Pons (tissue), 1 donor: ENCODE data around the gene TFE3.

ENCODE experiments used
- DNase-seq: peaks from one replicate; pipeline ENCODE4 v3.0.0-alpha.2; 2016; ENCODE audit warnings: low spot score

TFE3 gene, protein sequence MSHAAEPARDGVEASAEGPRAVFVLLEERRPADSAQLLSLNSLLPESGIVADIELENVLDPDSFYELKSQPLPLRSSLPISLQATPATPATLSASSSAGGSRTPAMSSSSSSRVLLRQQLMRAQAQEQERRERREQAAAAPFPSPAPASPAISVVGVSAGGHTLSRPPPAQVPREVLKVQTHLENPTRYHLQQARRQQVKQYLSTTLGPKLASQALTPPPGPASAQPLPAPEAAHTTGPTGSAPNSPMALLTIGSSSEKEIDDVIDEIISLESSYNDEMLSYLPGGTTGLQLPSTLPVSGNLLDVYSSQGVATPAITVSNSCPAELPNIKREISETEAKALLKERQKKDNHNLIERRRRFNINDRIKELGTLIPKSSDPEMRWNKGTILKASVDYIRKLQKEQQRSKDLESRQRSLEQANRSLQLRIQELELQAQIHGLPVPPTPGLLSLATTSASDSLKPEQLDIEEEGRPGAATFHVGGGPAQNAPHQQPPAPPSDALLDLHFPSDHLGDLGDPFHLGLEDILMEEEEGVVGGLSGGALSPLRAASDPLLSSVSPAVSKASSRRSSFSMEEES

DNA sequence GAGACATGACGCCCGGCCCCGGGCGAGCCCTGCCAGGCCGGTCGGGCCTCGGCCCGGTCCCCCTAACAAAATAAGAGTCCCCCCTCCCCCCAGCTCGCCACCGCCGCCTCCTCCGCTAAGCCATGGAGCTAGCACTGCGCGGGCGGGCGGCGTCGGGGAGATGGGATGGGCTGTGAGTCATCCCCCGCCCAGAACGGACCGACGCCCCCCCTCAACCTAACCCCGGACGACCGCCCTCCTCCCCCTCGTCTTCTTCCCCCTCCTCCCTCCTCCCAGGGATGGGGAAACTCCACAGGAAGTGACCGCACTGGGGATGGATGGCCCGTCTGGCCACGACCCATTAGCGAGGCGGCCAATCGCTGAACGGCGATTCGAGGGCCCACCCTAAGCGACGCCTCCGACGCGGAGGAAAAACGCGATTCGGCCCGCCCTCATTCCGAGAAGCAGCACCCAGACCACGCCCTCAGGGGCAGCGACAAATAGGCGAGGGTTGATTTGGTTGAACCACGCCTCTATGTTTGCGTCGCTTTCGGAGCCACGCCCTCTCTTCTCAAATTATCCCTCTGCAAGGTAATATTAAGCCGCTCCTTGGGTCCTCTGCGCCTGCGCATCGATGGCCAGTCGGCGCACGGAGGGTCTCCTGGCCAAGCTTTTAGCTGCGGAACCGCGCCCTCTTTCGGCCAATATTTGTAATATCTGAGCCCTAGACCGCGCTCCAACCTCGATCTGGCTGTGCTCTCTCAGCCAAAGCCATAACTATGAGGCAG, at the start of gene TFE3:
Gene TFE3, minus strand, starts transcription at position 138 of the 767 bp plus-strand sequence. Its CDS starts 131 bp downstream, at position 7.
- DNase-seq = peak; percentile 98

DNA sequence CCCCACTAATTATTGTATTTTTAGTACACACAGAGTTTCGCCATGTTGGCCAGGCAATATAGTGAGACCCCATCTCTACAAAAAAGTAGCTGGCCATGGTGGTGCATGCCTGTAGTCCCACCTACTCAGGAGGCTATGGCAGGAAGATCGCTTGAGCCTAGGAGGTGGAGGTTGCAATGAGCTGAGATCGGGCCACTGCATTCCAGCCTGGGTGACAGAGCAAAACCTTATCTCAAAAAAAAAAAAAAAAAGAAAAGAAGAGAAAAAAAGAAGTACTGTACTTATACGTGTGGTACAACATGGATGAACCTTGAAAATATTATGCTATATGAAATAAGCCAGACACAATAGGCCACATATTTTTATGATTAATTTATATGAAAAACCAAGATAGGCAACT, 46.4 kb upstream of the TFE3 start:
- DNase-seq = no peak

DNA sequence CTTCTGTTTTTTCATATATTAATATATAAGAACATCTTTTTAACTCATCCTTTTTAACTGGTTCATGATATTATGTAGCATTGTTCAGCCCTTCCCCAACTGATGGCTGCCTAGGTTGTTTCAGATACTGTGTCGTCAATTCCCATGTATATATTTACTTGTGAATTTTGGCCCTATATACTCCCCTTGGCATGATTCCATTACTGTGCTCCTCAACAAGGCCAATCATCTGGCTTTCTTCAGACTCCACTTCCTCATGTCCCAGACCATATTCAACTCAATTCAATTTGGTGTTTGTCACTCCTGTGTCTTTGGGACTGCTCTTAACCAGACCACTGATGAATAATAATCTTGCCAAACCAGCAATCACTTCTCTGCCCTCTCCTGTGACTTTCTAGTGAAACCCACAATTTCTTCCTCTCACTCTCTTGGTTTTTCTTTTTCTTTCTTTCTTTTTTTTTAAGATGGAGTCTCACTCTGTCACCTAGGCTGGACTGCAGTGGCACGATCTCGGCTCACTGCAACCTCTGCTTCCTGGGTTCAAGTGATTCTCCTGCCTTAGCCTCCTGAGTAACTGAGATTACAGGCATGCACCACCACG, 39.2 kb upstream of the TFE3 start:
- DNase-seq = no peak

DNA sequence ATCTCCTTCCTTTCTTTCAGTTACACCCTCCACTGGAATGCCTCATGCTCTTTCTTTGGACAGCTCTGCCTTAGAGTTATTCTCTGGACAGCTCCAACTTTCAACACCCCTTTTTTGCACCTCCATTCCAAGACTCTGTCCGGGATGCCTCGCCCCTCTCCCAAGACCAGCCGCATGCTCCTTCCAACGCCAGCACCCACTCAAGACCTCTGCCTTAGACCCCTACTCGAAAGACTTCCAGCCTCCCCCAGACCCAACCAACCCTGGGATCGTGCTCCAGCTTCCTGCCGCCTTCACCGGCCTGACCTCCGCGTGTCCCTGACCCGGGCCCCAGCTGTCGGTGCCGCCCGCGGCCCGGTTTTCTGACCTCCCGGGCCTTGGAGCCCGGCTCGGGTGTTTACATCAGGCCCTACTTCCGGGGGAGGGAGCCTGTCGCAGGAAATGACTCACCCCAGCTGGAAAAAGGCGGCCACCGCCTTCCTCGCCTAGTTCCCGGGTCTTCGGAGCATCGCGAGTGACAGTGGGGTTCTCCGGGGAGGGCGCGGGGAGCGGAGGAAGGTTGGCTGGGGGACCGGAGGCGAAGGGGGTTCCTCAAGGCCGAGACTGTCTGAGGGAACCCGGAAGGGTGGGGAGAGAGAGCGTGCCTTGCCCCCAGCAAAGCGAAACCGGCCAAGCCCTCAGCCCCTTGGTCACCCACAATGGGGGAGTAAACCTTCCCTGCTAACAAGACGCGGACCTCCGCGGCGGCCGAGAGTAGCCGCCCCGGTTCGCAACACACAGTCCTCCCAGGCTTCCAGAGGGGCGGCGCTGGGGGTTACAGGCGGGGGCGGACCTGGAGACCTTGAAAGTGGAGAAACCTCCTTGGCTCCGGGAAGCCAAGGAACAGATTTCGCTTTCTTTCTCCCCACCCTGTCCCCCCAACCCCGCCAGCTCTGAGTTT, 36.6 kb upstream of the TFE3 start, which contains the start of gene WDR45:
Gene WDR45, minus strand, starts transcription at position 399 of the 940 bp plus-strand sequence. CDS start 1,792 bp downstream, outside the sequence.
- DNase-seq = peak; percentile 63

DNA sequence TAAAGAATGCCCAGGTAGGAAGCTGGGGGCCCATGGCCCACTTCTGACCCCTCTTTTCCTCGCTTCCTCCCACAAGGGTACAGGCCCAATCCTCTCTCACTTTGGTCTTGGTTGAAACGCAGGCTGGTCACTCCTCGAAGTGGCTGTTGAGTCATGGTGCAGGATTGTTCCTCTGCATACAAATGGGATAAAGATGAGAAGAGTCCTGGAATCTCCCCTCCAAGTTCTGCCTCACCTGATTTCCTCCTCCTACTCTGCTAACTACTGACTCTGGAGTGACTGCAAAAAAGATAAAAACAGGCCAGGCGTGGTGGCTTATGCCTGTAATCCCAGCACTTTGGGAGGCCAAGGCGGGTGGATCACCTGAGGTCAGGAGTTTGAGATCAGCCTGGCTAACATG, 34.8 kb upstream of the TFE3 start:
- DNase-seq = no peak

DNA sequence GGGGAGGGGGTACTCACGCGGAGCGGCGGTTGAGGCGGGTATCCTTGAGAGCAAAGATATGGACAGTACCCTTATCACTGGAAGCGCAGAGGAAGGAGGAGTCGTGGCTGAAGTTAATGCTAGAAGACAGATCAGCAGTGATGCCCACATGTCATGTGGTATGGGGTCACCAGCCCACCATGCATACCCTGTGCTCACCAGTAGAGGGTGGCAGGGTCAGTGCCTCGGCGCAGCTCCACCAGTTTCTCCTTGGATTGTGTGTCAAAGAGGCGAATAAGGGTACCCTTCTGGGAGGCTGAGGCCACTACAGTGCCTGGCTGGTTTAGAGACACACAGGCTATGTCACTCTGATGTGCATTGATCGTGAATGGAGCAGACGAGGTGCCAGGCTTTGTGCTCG, 32.2 kb upstream of the TFE3 start:
- no peak for DNase-seq

DNA sequence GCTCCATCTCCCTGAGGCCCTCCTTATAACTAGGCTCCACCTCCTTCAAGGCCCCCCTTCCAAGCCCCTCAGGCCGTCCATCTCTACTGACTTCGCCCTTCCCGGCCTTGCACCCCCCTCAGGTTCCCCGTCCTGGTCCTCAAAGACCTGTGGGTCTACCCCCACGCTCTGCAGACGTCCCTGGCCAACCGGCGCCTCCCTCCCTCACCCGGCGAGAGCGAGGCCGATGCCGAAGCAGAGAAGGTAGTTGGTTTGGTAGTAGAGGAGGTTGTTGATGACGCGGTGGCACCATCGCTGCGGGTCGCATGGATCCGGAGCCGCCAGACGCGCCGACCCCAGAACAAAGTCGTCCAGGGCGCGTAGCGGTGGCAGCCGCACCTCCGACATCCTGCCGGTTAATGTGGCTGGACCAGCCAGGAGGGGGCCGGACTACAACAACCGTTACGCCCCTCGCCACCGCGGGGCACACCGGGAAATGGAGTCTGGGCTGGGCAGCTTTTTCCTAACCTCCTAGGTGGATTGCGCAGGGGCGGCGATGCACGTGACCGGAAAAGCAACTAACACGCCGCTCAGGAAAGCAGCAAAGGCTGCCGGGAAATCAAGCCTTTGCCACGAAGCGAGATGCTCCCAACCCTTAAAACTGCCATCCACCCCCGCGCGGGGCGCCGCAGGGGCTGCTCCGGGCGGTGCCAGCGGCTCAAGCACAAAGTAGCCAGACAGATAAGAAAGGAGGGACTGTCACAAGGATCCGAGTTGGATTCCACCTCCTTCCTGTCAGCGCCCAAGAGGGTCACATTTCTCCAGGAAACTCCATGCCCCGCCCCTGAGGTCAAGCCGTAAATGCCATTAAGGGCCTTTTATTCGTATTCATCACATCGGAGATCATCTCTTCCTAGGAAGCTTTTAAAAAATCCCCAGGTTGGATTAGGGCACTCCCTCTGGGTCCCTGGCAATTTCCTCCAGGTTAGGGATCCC, 30.7 kb upstream of the TFE3 start, which contains the start of gene PRAF2:
Gene PRAF2, minus strand, starts transcription at position 402 of the 975 bp plus-strand sequence. Its CDS starts 15 bp downstream, at position 387.
- DNase-seq = peak; percentile 92

DNA sequence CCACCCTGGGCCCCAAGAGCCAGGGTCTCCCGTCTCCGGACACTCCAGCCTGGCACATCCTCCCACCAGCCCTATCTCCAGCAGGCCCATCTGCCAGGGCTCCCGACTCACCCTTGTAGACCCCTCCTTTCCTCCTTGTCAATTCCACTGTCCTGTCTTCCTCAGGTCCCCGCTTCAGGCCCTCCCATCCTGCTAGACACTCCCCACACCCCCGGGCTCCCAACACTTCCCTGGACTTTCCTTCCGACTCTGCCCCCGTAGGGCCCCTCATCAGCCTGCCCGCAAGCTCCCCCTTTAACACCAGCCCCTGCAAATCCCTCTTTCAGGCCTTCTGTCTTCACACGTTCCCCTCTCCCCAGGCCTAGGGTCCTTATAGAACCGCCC, 29.5 kb upstream of the TFE3 start:
- DNase-seq = no peak

DNA sequence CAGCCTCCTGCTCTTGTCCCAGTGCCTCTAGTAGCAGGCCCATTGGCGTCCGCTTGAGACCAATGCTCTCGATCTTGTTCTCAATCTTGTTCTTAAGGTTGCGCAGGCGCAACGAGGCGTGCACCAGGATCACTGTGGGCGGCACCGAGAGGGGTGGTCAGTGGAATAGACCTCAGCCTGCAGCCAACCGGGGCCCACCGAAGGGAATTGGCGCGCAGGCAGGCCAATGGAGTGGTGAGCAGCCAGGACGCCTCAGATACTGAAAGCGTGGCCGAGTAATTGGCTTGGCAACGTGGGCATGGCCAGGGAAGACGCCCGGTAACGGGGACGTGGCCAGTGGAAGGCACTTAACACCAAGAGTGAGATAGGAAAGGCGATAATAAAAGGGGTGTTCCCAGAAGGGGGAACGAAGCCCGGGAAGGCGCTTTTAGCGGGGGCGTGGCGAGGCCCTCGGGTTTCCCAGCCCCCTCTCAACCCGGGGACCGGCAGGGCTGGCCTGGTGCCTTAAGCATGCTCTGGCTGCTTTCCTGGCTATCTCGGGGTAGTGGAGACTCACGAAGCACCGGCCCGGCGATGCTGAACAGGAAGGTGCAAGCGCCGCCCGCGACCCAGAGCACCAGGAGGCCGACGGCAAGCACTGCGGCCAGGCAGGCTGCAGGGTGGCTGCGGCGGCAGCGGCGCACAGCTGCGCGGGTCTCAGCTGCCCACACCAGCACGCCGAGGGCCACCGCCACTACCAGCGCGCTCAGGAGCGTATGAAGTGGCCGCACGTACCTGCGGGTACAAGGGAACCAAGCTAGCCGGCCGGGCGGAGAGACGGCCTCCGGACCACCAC, 28.9 kb upstream of the TFE3 start:
- peak; percentile 11 for DNase-seq

DNA sequence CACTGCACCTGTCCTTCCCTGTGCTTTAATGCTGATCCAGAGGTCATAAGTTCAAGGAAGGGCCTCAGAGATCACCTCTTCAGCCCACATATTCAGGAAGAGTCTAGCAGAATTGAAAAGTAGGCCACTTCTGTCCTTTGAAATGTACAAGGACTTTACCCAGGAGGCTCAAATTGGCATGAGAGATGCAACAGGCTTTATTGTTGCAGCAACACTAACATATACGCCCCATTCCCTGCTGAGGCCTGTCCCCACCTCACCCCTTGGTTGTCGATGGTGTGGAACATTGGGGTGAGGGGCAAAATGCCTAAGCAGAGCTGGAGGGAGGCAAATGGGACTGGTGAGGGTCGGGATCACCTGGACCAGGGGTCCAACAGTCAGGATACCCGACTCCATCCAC, 27.8 kb upstream of the TFE3 start:
- no peak for DNase-seq

DNA sequence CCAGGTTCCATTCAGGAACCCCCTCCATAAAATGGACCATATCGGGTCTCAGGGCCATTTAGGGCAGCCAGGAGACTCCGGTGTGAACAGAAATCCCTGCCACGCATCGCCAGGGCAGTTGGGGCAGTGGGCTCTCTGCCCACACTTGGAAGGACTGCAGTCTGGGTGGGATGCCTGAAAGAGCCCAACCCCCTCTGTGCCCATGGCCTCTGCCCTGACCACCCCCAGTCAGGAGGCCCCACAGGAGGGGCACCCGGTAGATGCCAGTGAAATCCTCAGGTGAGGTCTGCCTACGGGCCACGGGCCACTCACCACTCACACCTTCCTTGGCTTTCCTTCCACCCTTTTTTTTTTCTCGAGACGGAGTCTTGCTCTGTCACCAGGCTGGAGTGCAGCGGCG, 25.9 kb upstream of the TFE3 start:
- DNase-seq = no peak

DNA sequence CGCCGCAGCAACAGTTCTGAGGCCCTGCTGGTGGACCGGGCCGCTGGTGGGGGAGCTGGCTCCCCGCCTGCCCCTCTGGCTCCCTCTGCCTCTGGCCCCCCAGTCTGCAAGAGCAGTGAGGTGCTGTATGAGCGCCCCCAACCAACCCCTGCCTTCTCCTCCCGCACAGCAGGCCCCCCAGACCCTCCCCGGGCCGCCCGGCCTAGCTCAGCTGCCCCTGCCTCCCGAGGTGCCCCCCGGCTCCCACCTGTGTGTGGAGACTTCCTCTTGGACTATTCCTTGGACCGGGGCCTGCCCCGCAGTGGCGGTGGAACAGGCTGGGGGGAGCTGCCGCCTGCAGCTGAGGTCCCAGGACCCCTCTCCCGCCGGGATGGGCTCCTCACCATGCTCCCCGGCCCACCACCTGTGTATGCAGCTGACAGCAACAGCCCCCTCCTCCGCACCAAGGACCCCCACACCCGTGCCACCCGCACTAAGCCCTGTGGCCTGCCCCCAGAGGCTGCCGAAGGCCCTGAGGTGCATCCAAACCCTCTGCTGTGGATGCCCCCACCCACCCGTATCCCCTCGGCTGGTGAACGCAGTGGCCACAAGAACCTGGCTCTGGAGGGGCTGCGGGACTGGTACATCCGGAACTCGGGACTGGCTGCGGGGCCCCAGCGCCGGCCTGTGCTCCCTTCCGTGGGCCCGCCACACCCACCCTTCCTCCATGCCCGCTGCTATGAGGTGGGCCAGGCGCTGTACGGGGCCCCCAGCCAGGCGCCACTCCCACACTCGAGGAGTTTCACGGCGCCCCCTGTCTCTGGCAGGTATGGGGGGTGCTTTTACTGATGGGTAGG, 24.3 kb upstream of the TFE3 start:
- no peak for DNase-seq

DNA sequence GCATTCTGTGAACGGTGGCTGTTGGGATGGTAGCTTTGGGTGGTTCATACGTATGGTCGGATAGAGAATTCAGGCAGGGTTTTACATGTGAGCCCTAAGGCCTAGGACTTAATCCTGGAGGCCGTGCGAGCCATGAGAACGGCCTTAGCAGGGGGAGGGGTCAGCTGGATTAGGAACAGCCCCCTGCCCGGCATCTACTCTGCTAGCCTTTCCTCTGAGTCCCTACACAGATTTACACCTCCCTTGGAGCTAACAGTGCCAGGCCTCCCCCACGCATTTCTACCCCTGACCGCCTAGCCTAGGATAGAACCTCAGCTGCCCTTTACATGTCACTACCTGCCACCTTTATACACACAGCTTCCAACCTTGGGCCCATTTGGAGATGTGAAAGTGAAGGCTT, 23.5 kb upstream of the TFE3 start:
- DNase-seq = no peak

DNA sequence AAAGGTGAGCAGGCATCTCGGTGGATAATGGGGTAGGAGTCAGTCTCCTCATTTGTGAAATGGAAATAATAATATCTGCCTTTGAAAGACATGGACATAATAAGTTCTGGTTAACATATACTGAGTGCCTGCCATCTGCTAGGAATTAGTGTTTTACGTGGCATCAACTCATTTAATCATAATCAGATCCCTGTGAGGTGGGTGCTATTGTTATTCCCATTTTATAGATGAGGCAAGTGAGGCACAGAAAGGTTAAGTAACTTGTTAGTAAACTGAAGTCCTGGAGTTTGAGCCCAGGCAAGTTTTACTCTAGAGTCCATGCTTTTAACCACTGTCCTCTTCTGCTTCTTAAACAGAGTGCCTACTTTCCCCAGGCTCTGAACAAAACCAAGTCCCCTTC, 23.1 kb upstream of the TFE3 start:
- DNase-seq = no peak

DNA sequence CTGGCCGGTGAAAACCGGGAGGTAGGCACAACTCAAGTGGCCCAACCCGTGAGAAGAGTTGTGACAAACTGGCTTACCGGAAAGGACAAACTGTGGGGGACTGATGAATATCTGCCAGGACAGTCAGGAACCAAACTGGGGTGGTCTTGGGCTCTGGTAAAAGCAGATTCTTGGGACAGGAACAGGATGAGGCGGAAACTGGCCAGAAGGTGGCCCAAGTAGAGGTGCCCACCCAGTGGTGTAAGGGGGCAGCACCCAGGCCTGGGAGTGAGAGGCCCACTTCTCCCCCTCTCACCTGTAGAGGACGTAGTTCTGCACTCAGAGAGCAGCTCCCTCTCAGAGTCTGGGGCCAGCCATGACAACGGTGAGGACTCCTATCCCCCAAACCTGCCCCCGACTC, 21.6 kb upstream of the TFE3 start:
- DNase-seq = no peak

DNA sequence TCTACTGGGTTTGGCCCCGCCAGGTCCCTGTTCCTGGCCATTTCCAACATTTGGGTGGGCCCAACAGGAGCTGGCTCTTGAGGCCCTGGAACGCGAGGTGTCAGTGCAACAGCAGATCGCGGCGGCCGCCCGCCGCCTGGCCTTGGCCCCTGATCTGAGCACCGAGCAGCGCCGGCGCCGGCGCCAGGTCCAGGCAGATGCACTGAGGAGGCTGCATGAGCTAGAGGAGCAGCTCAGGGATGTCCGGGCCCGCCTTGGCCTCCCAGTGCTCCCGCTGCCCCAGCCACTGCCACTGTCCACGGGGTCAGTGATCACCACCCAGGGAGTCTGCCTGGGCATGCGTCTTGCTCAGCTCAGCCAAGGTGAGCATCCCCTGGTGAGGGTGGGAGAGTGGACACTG, 21.1 kb upstream of the TFE3 start:
- no peak for DNase-seq

DNA sequence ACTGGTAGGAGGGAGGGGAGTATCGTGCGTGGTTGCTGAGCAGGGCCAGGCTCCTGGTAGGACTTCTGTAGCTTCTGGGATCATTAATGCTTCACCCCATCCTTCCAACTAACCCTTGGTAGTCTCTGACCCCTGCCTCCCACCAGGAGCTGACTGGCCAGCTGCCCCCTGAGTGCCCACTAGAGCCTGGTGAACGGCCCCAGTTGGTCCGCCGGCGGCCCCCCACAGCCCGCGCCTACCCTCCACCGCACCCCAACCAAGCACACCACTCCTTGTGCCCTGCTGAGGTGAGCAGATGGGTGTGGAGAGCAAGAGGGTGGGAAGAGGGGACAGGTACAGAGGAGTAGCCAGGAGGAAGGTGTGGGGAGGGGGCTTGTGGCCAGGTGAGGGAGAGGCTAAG, 20.6 kb upstream of the TFE3 start:
- no peak for DNase-seq

DNA sequence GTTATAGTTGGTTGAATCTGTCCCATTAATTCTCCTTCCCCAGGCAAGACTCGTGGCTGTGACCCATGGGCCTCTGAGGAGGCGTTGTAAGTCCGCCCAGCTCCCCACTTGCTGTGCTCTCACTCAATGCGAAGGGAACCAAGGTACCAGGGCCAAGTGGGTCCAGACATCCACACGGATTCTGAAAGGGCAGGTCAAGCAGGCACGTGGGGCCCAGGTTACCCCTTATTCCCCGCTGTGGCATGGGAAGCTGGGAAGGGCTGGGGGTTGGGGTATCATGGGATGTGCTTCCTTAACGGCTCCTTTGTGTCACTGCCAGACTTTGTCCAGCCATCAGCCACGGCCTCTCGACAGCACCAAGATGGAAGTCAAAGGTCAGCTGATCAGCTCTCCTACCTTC, 18.8 kb upstream of the TFE3 start:
- DNase-seq = no peak
